SK-MEL-5 (cell line): ENCODE results near the gene LIPA. TPM values are rescaled to one million over a fixed set of nuclear protein-coding genes. Genes with fewer than 3 reads are reported as not detected.

Experiments
- DNase-seq: peaks from one replicate; pipeline ENCODE4 v3.0.0-alpha.2; 2016; ENCODE audit warnings: low read depth, low spot score
- in situ Hi-C: cut with HindIII; loops from 2 replicates; pipeline ENCODE4 v1.10.0; 2016; ENCODE audit warnings: low sequenced_read_pairs, high pct_unique_total_duplicates, low pct_unique_long_range_greater_than_20kb
- total RNA-seq: library from RNA; depleted of rRNA; stranded (reverse); fragments of >200 nt; shearing (Covaris generic); gene quantifications from 2 replicates; pipeline ENCODE4 v1.2.3, GENCODE V29; 2014

Gene LIPA
- total RNA-seq, 1 experiment from 2014 or later = 68.2 TPM

- in situ Hi-C loops = no loop called here
- no peak for DNase-seq
Observed at GRCh38 chr10:89221919-89222318, 29.7 kb downstream of the LIPA start.

GRCh38 chr10:89219513-89220218 is 31.9 kb downstream of the LIPA start:
- in situ Hi-C loops = no loop called here
- DNase-seq = no peak

GRCh38 chr10:89217057-89217990 is 34.3 kb downstream of the LIPA start:
- in situ Hi-C loops = no loop called here
- peak; percentile 63 for DNase-seq

- no peak for DNase-seq
- in situ Hi-C loops = no loop called here
Observed at GRCh38 chr10:89216056-89216455, 35.5 kb downstream of the LIPA start.

GRCh38 chr10:89215511-89215910 is 36.1 kb downstream of the LIPA start:
- peak; percentile 26 for DNase-seq
- in situ Hi-C loops = no loop called here

GRCh38 chr10:89214566-89215165 is 36.9 kb downstream of the LIPA start:
- in situ Hi-C loops = no loop called here
- DNase-seq = no peak

GRCh38 chr10:89213191-89213808 is 38.3 kb downstream of the LIPA start:
- peak; percentile 42 for DNase-seq
- in situ Hi-C loops = no loop called here

- in situ Hi-C loops = no loop called here
- DNase-seq = no peak
Observed at GRCh38 chr10:89210794-89211425, 40.7 kb downstream of the LIPA start.

GRCh38 chr10:89209718-89210117 is 41.9 kb downstream of the LIPA start:
- no peak for DNase-seq
- in situ Hi-C loops = no loop called here

- no peak for DNase-seq
- in situ Hi-C loops = no loop called here
Observed at GRCh38 chr10:89207801-89208551, 43.6 kb downstream of the LIPA start.

GRCh38 chr10:89207181-89207800 is 44.3 kb downstream of the LIPA start, which contains the start of gene CH25H:
TSS of gene CH25H (minus strand) at chr10:89207317. CDS start at chr10:89207292, 25 bp downstream.
- peak; percentile 10 for DNase-seq
- in situ Hi-C loops = no loop called here

- in situ Hi-C loops = no loop called here
- DNase-seq = no peak
Observed at GRCh38 chr10:89206402-89207180, 45.0 kb downstream of the LIPA start.

- DNase-seq = no peak
- in situ Hi-C loops = no loop called here
Observed at GRCh38 chr10:89204621-89205185, 46.9 kb downstream of the LIPA start.

- DNase-seq = no peak
- in situ Hi-C loops = no loop called here
Observed at GRCh38 chr10:89203237-89203636, 48.3 kb downstream of the LIPA start.

- in situ Hi-C loops = no loop called here
- DNase-seq = no peak
Observed at GRCh38 chr10:89202033-89202425, 49.5 kb downstream of the LIPA start.
